GM12875 (cell line): Measurements from ENCODE around the gene TAS2R10.

Experiments used
- H3K4me3 ChIP-seq: one replicate; pipeline ENCODE4 v1.5.1; 2011; ENCODE audit warnings: low read depth, low read length, control low read depth
- CTCF ChIP-seq: IDR thresholded peaks from 2 replicates; pipeline ENCODE4 v1.5.1; 2011; ENCODE audit warnings: low read depth, mild to moderate bottlenecking, control low read depth, inconsistent platforms, low read length, moderate library complexity, borderline replicate concordance; ENCODE audit not compliant: insufficient read depth

Gene TAS2R10

GRCh38 chr12:10783252-10783651, 42.9 kb downstream of the TAS2R10 start:
- no peak overlapping the region for H3K4me3 ChIP-seq
- TF ChIP-seq CTCF: no peak

GRCh38 chr12:10779103-10779502, 47.1 kb downstream of the TAS2R10 start:
- no peak overlapping the region for H3K4me3 ChIP-seq
- no peak for TF ChIP-seq CTCF
